ENCODE results near the gene CDC45.

The CDC45 gene

DNA sequence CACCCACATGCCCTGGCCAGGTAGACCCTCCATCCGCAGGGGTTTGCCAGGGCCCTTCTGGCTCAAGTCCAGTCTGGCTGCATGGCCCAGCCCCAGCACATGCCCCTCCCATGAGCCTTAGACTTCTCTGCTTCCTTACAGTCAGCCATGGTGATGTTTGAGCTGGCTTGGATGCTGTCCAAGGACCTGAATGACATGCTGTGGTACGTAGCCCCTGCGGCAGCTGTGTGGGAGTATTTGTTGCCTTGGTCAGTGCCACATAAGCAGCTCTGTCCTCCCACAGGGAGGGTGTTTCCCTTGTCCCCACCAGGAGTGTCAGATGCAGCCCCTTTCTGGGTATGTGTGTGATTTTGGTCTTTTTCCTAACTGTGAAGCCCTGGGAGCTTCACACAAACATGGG, 17.5 kb downstream of the CDC45 start:
- DNase-seq: no peak

GRCh38 chr22:19498154-19498865, 18.6 kb downstream of the CDC45 start:
- DNase-seq: no peak

DNA sequence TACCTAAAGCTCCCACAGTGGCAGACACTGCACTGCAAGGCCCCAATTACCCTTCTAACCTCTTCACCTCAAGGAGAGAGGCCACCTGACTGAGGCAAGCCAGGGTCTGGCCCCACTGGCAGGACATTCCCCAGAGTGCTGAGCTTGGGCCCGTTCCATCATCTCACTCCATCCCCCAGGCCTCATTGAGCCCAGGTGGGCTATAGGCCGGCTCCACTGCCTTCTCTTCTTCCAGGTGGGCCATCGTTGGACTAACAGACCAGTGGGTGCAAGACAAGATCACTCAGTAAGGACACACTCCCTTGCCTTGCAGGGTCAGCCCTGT, 19.1 kb downstream of the CDC45 start:
- no peak for DNase-seq

- DNase-seq: no peak
Observed at GRCh38 chr22:19499236-19499879, 19.6 kb downstream of the CDC45 start.

- no peak for DNase-seq
Observed at GRCh38 chr22:19499880-19500242, 20.1 kb downstream of the CDC45 start.

- DNase-seq: no peak
Observed at GRCh38 chr22:19501897-19502447, 22.3 kb downstream of the CDC45 start.

DNA sequence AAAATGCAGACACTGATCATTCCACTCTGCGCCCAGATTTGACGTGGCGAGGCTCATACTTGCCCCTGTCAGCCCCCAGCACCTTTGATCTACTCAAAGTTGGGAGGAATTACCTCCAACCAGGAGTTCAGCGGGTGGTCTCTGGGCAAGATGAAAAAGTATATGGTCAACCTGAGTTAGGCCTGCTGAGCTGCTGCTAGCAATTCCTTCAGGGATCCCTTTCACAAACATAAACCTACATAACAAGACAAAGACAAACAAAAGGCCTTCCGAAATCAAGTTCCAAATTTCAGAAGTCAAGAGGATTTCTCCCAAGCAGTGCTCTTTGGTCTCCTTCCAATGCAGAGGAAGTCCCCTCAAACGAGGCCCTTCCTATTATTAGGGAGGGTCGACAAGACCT, 23.6 kb downstream of the CDC45 start:
- DNase-seq: no peak

DNA sequence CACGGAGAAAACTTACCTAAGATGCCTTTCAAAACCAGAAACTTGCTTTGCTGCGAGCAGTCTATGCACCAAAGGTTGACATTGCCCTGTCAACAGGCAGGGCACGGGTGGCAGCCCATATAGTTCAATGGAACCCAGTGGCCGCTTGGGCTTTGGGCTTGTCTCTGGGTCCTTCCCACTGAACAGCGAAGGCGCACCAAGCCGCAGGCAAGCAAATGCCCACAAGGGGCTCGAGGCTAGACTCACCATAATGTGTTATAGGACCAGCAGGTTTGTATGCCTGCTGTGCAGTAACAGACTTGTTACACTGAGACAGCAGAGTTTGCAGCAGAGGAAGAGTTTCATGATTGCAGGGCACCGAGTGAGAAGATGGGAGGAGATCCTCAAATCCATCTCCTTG, 24.1 kb downstream of the CDC45 start:
- no peak for DNase-seq

- no peak for DNase-seq
Observed at GRCh38 chr22:19504900-19505734, 25.4 kb downstream of the CDC45 start.

DNA sequence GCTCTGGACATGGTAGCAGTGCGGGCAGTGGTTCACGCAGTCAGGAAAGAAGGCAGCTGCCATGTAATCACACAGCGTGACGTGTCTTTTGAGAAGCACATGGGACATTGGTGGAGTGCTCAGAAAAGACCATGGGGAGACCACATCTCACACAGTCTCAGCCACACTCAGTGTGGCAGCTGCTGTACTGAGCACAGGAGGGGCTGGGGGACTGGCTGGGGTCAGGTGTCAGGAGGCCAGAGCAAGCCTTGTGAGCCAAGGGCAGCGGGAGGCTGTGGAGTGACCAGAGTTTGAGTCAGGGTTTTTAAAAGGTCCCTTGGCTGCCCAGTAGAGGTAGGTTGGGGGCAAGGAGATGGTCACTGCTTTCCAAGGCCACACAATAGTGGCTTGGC, 26.0 kb downstream of the CDC45 start:
- no peak for DNase-seq

DNA sequence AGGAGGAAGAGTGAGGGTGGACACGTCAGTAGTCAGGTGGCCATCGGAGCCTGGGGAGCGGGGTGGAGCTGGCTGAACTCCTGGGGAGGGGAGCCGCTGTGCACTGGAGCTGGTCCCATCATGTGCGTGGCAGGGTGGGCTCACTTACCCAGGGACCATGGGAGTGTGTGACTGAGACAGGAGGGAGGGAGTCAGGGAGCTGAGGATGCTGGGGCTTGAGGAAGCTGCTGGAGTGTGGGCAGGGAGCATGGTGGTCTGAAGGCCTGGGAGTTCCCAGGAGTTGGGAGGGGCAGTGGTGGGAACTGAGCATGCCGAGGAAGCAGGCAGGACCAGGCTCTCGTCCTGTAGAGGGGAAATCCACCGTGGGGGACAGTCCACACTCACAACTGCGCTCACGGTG, 26.5 kb downstream of the CDC45 start:
- DNase-seq: no peak

DNA sequence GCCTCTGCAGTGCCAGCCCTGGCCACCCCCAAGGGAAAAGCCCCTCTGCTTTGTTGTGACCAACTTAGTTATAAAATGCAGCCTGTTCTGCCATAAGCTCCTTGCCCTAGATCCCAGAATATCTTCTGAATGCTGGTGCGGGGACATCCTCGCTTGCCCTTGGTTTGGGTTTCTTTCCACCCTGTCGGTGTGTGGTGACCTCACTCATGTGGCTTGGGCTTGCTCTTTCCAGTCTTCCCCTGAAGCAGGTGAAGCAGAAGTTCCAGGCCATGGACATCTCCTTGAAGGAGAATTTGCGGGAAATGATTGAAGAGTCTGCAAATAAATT, 27.8 kb downstream of the CDC45 start:
- DNase-seq: no peak

DNA sequence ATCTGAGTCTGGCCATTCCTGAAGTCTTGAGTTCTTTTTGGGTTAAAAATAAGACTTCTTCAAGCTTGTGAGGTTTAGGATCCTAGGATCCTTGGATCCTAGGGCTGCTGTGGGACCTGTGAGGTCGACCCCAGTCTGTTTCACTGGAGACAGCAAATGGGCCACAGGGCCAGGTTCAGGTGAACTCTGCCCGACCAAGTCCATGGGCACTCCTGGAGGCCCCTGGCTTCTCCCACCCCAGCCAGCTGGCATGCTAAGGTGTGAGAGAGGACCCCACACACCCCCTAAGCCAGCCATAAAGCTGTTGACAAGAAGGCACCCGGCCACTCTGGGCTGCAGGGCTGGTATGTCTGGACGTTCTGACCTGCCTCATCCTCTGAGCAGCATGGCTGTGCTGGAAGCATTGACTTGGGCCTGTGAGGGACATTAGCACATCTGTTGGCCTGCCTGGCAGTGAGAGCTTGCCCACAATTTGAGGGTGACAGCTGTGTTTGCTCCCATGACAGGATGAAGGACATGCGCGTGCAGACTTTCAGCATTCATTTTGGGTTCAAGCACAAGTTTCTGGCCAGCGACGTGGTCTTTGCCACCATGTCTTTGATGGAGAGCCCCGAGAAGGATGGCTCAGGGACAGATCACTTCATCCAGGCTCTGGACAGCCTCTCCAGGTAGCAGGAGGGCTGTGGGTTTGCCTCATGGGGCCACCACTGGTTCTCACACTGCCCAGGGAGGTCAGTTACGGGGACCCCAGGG, 28.5 kb downstream of the CDC45 start:
- DNase-seq: no peak

GRCh38 chr22:19509191-19509590, 29.5 kb downstream of the CDC45 start:
- no peak for DNase-seq

DNA sequence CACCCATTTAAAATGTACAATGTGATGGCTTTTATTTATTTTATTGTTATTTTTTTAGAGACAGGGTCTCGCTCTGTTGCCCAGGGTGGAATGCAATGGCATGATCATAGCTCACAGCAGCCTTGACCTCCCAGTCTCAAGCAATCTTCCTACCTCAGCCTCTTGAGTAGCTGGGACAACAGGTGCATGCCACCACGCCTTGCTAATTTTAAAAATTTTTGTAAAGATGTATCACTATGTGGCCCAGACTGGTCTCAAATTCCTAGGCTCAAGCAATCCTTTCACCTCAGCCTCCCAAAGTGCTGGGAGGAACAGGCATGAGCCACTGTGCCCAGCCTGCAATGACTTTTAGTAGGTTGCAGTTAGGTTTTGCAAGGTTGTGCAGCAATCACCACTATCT, 30.2 kb downstream of the CDC45 start:
- DNase-seq: no peak

GRCh38 chr22:19510919-19511341, 31.2 kb downstream of the CDC45 start:
- no peak for DNase-seq

DNA sequence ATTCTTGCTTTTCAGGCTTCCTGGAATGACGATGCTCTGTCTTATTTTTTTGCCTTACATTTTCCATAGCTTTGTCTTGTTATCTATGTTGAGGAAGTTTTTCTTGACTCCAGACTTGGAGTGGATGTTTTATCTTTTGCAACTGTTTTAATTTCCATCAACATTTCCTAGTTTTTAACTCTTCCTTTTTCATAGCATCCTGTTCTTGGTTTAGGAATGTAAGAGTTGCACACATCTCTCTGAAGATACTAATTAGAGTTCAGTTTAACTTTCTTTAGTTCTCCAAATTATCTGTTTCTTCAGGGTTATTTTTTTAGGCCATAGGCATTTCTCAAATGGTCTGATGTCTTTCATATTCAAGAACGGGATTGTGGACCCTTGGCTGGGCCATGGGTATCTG, 34.1 kb downstream of the CDC45 start:
- no peak for DNase-seq

- no peak for DNase-seq
Observed at GRCh38 chr22:19514831-19515565, 35.3 kb downstream of the CDC45 start.

GRCh38 chr22:19515654-19516377, 36.1 kb downstream of the CDC45 start:
- DNase-seq: no peak

- DNase-seq: no peak
Observed at GRCh38 chr22:19516378-19517170, 36.9 kb downstream of the CDC45 start.

DNA sequence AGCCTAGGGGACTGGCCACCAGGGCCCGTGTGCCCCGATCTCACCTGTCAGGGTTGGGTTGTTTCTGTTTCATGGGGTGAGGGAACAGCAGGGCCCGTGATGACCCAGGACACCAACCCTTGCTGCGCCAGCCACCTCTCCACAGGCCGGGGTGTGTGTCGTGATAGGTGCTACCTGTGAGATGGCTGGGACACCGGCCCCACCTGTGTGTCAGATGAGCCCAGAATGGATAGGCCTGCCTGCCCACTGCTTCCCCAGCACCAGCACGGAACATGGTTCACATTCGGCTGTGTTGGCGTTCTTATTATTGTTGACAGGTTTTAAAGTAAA, 37.4 kb downstream of the CDC45 start:
- no peak for DNase-seq

Data from CD4-positive, alpha-beta T cell treated with Interleukin-15 for 1 hour (primary cell).